ENCODE data around the gene PRODH2. TPM values are rescaled to one million over a fixed set of nuclear protein-coding genes. Genes with fewer than 3 reads are reported as not detected.

The PRODH2 gene
- total RNA-seq, 1 experiment from 2014 or later: not detected

DNA sequence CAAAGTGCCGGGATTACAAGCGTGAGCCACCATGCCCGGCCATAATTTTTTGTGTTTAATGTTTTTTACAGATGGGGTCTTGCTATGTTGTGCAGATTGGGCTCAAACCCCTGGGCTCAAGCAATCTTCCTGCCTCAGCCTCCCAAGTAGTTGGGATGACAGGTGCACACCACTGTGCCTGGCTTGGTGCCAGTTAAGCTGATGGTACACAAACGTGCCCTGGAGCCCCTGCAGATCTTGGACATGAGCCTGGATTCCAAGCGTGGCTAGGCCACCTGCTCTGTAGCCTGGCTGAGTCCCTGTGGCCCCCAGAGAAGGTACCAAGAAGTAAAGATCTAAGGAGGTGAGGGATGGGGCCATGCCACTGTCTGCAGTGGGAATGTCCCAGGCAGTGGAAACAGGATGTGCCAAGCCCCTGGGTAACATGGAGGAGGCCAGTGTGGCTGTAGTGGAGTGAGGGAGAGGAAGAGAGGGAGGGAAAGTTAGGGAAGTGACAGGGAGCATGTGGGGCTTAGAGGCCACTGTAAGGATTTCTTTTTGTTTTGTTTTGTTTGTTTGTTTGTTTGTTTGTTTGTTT lies 7.0 kb downstream of the PRODH2 start:
- CTCF ChIA-PET: no interaction called here

DNA sequence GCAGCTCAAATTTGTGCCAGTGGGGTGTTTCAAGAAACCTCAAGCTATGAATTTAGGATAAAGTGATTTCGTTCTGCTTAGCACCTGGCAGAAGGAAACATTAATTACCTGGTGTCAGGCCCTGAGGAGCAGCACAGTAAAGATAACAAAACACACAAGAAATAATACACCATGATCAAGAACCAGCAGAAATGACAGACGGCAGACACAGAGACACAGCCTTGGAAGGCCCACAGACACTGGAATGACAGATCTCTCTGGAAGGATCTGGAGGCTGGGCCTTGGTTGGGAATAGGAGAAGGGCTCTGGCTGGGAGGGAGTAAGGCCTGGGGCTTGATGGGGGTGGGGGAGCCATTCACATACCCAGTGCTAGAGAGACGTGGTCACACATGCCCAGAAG lies 10.8 kb downstream of the PRODH2 start:
- DNase-seq: no peak
- Histone ChIP-seq H3K9me3 (ENCODE audit: low read length) (no peaks in the 10 kb centered on the region), H3K4me2 (ENCODE audit: low read length) (no peak overlapping the region), H3K4me3 (ENCODE audit: low read length) (no peak overlapping the region), H3K27me3 (ENCODE audit: low read length) (no peaks in the 10 kb centered on the region), H2AFZ (ENCODE audit: low read length) (no peak overlapping the region), H3K9ac (ENCODE audit: low read length) (no peak overlapping the region), H3K9me2 (replicated peaks; ENCODE audit: low read length) (no peaks in the 10 kb centered on the region), H3K4me1 (ENCODE audit: insufficient read depth, low read length) (no peaks in the 10 kb centered on the region), H3K36me3 (ENCODE audit: low read depth, low read length) (no peaks in the 10 kb centered on the region), H4K20me1 (ENCODE audit: low read length) (no peaks in the 10 kb centered on the region), H3K27ac (ENCODE audit: low read length) (no peak overlapping the region), H3F3A (ENCODE audit: low read length, unreplicated experiment) (no peaks in the 10 kb centered on the region), H3K79me2 (ENCODE audit: low read length) (no peaks in the 10 kb centered on the region)
- ChIA-PET POLR2A (ENCODE audit: unreplicated experiment) (no interaction called here), CTCF (no interaction called here)
- no TSS peak for BruUV-seq (replicated peaks)
- TF ChIP-seq EZH2 (IDR thresholded peaks at IDR 0.05; ENCODE audit: low read length, unreplicated experiment) (no peak), EZH2phosphoT487 (IDR thresholded peaks at IDR 0.05; ENCODE audit: borderline replicate concordance, low read length) (no peak)
- TF ChIP-seq, protein P1, sequence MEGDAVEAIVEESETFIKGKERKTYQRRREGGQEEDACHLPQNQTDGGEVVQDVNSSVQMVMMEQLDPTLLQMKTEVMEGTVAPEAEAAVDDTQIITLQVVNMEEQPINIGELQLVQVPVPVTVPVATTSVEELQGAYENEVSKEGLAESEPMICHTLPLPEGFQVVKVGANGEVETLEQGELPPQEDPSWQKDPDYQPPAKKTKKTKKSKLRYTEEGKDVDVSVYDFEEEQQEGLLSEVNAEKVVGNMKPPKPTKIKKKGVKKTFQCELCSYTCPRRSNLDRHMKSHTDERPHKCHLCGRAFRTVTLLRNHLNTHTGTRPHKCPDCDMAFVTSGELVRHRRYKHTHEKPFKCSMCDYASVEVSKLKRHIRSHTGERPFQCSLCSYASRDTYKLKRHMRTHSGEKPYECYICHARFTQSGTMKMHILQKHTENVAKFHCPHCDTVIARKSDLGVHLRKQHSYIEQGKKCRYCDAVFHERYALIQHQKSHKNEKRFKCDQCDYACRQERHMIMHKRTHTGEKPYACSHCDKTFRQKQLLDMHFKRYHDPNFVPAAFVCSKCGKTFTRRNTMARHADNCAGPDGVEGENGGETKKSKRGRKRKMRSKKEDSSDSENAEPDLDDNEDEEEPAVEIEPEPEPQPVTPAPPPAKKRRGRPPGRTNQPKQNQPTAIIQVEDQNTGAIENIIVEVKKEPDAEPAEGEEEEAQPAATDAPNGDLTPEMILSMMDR (conservative IDR thresholded peaks at IDR 0.05; ENCODE audit: low read depth, low read length): no peak
- ATAC-seq: no peak
- intact Hi-C loops (cut with micrococcal nuclease): no loop called here

More for the DNA sequence above, 7.0 kb downstream of the PRODH2 start:
- no peak for DNase-seq
- Histone ChIP-seq H3K27me3 (ENCODE audit: low read length) (no peaks in the 10 kb centered on the region), H3K36me3 (ENCODE audit: low read depth, low read length) (no peaks in the 10 kb centered on the region), H3K9ac (ENCODE audit: low read length) (no peak overlapping the region), H3F3A (ENCODE audit: low read length, unreplicated experiment) (no peaks in the 10 kb centered on the region), H3K4me2 (ENCODE audit: low read length) (no peak overlapping the region), H3K9me2 (replicated peaks; ENCODE audit: low read length) (no peaks in the 10 kb centered on the region), H3K4me3 (ENCODE audit: low read length) (no peak overlapping the region), H2AFZ (ENCODE audit: low read length) (no peak overlapping the region), H3K79me2 (ENCODE audit: low read length) (no peaks in the 10 kb centered on the region), H3K4me1 (ENCODE audit: insufficient read depth, low read length) (no peaks in the 10 kb centered on the region), H3K9me3 (ENCODE audit: low read length) (no peaks in the 10 kb centered on the region), H3K27ac (ENCODE audit: low read length) (no peak overlapping the region), H4K20me1 (ENCODE audit: low read length) (no peaks in the 10 kb centered on the region)
- no TSS peak for BruUV-seq (replicated peaks)
- POLR2A ChIA-PET (ENCODE audit: unreplicated experiment): no interaction called here
- intact Hi-C loops (cut with micrococcal nuclease): no loop called here
- no peak for ATAC-seq
- TF ChIP-seq, protein P1 (conservative IDR thresholded peaks at IDR 0.05; ENCODE audit: low read depth, low read length): no peak
- TF ChIP-seq EZH2phosphoT487 (IDR thresholded peaks at IDR 0.05; ENCODE audit: borderline replicate concordance, low read length) (no peak), EZH2 (IDR thresholded peaks at IDR 0.05; ENCODE audit: low read length, unreplicated experiment) (no peak)

DNA sequence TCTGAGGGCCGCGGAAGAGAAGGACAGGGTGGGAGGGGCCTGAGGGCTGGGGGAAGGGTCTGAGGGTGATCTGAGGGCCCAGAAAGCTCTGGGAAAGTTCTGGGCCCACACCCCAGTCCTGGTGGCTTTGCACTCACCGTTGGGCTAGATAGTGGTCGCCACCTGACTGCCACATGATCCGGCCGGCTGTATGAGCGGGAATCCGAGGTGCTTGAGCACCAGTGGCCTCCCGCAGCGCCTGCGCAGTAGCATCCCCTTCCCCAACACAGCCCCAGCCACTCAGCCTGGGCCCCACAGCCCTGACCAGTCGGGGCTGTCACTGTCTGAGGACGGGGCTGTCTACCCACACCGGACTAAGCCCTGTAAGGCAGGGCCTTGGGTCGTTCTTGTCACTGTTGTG lies 15.0 kb downstream of the PRODH2 start:
- no TSS peak for BruUV-seq (replicated peaks)
- no peak overlapping the region for H2AFZ ChIP-seq (ENCODE audit: low read length)
- H3K36me3 ChIP-seq (ENCODE audit: low read depth, low read length): no peaks in the 10 kb centered on the region
- TF ChIP-seq, protein P1 (conservative IDR thresholded peaks at IDR 0.05; ENCODE audit: low read depth, low read length): no peak
- no peak for TF ChIP-seq EZH2 (IDR thresholded peaks at IDR 0.05; ENCODE audit: low read length, unreplicated experiment)
- TF ChIP-seq EZH2phosphoT487 (IDR thresholded peaks at IDR 0.05; ENCODE audit: borderline replicate concordance, low read length): no peak
- ChIA-PET POLR2A (ENCODE audit: unreplicated experiment) (no interaction called here), CTCF (no interaction called here)
- H3K9ac ChIP-seq (ENCODE audit: low read length): no peak overlapping the region
- H3K79me2 ChIP-seq (ENCODE audit: low read length): no peaks in the 10 kb centered on the region
- intact Hi-C loops (cut with micrococcal nuclease): no loop called here
- H3K4me3 ChIP-seq (ENCODE audit: low read length): no peak overlapping the region
- no peak overlapping the region for H3K4me2 ChIP-seq (ENCODE audit: low read length)
- no peaks in the 10 kb centered on the region for H3K9me2 ChIP-seq (replicated peaks; ENCODE audit: low read length)
- ATAC-seq (no peak), DNase-seq (no peak)
- no peaks in the 10 kb centered on the region for H3K4me1 ChIP-seq (ENCODE audit: insufficient read depth, low read length)
- no peak overlapping the region for H3K27ac ChIP-seq (ENCODE audit: low read length)
- H4K20me1 ChIP-seq (ENCODE audit: low read length): no peaks in the 10 kb centered on the region
- H3K27me3 ChIP-seq (ENCODE audit: low read length): no peaks in the 10 kb centered on the region
- no peaks in the 10 kb centered on the region for H3F3A ChIP-seq (ENCODE audit: low read length, unreplicated experiment)
- H3K9me3 ChIP-seq (ENCODE audit: low read length): no peaks in the 10 kb centered on the region

Measured in PC-3 (cell line).